Endothelial cell (in vitro differentiated cells): Measurements from ENCODE around the gene APOL4. TPM values are rescaled to one million over a fixed set of nuclear protein-coding genes. Genes with fewer than 3 reads are reported as not detected.

ENCODE experiments used
- DNase-seq: peaks from one replicate; pipeline ENCODE4 v3.0.0; 2021; ENCODE audit warnings: low spot score
- H3K27ac Mint-ChIP-seq: one replicate; pipeline ENCODE4 v1.8.0; 2021; ENCODE audit warnings: mixed read lengths, inconsistent platforms; ENCODE audit not compliant: unreplicated experiment
- H3K27me3 Mint-ChIP-seq: one replicate; pipeline ENCODE4 v1.8.0; 2021; ENCODE audit warnings: mild to moderate bottlenecking, moderate library complexity, mixed read lengths, inconsistent platforms; ENCODE audit not compliant: unreplicated experiment
- H3K36me3 Mint-ChIP-seq: one replicate; pipeline ENCODE4 v1.8.0; 2021; ENCODE audit warnings: mild to moderate bottlenecking, low read depth, mixed read lengths, inconsistent platforms; ENCODE audit not compliant: unreplicated experiment
- H3K4me1 Mint-ChIP-seq: one replicate; pipeline ENCODE4 v1.8.0; 2021; ENCODE audit warnings: mild to moderate bottlenecking, mixed read lengths, inconsistent platforms; ENCODE audit not compliant: unreplicated experiment
- H3K4me3 Mint-ChIP-seq: one replicate; pipeline ENCODE4 v1.8.0; 2021; ENCODE audit warnings: mild to moderate bottlenecking, mixed read lengths, inconsistent platforms; ENCODE audit not compliant: unreplicated experiment
- H3K9me3 Mint-ChIP-seq: one replicate; pipeline ENCODE4 v1.8.0; 2021; ENCODE audit warnings: mixed read lengths, inconsistent platforms; ENCODE audit not compliant: unreplicated experiment
- total RNA-seq: library from RNA; stranded (reverse); fragmentation: NEBNext Ultra II Directional; extraction: Animal tissue kit (Norgen Biotek cat#: 25700); gene quantifications from one replicate; pipeline ENCODE4 v1.2.1, GENCODE V29; 2021; ENCODE audit not compliant: unreplicated experiment
- TF ChIP-seq, protein P1 (sequence below): fragments of 200-600 bp; sonication (generic); IDR thresholded peaks from one replicate; pipeline ENCODE4 v1.5.0; 2021; ENCODE audit warnings: antibody characterized with exemption; ENCODE audit not compliant: unreplicated experiment

APOL4 gene
- total RNA-seq, 1 donor from 2014 or later: 4.4 TPM

DNA sequence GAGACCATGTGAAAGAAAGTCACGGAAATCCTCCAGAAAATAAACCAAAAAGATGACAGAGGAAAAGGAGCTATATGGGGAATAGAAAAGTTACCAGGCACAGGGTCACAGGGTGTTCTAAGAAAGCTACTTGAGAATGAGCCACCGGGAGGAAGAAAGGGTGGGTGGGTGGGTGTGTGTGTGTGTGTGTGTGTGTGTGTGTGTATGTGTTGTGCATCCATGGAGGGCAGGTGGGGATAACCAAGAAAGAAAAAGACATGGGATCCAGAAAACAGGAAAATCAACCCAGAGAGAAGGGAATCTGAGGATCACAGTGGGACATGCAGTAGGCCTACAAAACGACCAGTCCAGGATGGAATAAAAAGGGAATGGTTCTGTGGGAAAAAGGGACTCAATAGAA, 34.0 kb upstream of the APOL4 start:
- H3K9me3 Mint-ChIP-seq: no peaks in the 10 kb centered on the region
- no peak for DNase-seq
- TF ChIP-seq, protein P1, sequence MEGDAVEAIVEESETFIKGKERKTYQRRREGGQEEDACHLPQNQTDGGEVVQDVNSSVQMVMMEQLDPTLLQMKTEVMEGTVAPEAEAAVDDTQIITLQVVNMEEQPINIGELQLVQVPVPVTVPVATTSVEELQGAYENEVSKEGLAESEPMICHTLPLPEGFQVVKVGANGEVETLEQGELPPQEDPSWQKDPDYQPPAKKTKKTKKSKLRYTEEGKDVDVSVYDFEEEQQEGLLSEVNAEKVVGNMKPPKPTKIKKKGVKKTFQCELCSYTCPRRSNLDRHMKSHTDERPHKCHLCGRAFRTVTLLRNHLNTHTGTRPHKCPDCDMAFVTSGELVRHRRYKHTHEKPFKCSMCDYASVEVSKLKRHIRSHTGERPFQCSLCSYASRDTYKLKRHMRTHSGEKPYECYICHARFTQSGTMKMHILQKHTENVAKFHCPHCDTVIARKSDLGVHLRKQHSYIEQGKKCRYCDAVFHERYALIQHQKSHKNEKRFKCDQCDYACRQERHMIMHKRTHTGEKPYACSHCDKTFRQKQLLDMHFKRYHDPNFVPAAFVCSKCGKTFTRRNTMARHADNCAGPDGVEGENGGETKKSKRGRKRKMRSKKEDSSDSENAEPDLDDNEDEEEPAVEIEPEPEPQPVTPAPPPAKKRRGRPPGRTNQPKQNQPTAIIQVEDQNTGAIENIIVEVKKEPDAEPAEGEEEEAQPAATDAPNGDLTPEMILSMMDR: no peak
- H3K27me3 Mint-ChIP-seq: peaks cover 12% of the 10 kb centered on the region
- peaks cover 44% of the 10 kb centered on the region for H3K36me3 Mint-ChIP-seq
- no peak overlapping the region for H3K27ac Mint-ChIP-seq
- H3K4me3 Mint-ChIP-seq: peak overlapping the region; percentile 70
- peaks cover 52% of the 10 kb centered on the region for H3K4me1 Mint-ChIP-seq

DNA sequence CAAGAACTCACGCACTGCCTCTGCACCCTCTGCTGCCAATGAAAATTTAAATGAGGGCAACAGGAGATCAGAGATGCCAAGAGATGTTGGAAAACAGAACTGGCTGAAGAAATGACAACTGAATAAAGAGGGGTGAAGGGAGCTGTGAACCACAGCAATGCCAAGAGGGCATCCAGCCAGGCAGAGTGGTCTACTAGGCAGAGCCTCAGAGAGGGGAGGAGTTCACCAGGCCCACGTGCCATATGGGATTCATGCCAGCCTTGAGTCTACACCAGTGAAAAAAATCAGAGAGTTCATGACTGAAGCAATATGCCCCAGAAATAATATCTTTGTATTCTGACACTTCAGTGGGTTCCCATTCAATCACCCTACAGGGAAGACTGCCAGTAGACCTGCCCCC, 33.3 kb upstream of the APOL4 start:
- Mint-ChIP-seq H3K4me1 (peaks cover 51% of the 10 kb centered on the region), H3K9me3 (no peaks in the 10 kb centered on the region), H3K27me3 (peaks cover 13% of the 10 kb centered on the region), H3K27ac (no peak overlapping the region), H3K36me3 (peaks cover 47% of the 10 kb centered on the region), H3K4me3 (no peak overlapping the region)
- TF ChIP-seq, protein P1: no peak
- no peak for DNase-seq

DNA sequence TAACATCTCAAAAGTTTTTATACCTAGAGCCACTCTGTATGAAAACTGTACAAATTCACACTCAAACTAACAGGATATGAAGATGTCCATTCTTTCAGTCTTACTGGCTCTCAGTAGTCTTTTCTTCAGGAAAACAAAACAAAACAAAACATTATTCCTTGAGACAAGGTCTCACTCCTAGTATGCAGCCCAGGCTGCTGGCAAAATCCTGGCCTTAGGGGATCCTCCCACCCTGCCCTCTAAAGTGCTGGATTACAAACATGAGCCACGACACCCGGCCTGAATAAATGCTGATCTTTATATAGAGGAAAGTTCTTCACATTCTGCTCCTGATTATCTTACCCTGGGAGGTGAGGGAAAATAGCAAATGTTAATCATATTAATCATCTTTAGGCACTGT, 32.6 kb upstream of the APOL4 start:
- peaks cover 51% of the 10 kb centered on the region for H3K36me3 Mint-ChIP-seq
- peaks cover 44% of the 10 kb centered on the region for H3K4me1 Mint-ChIP-seq
- H3K9me3 Mint-ChIP-seq: no peaks in the 10 kb centered on the region
- H3K4me3 Mint-ChIP-seq: no peak overlapping the region
- TF ChIP-seq, protein P1: no peak
- H3K27ac Mint-ChIP-seq: no peak overlapping the region
- DNase-seq: no peak
- peaks cover 10% of the 10 kb centered on the region for H3K27me3 Mint-ChIP-seq

DNA sequence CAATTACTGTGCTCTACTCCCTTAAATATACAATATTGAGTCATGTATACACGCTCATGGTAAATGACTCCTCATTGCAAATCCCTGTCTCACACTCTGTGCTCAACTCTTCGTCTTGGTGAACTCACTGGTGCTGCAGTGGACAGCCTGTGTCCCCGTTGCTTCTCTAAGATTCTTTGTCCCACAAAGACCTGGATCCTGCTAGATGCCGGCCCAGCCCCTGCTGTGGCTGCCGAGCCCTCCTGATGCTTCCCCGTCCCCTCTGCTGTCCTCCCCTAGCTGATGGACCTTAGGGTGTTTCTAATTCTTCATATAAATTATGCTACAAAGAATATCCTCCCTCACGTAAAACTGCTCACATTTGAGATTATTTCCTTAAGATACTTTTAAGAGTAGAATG, 32.2 kb upstream of the APOL4 start:
- TF ChIP-seq, protein P1: no peak
- Mint-ChIP-seq H3K9me3 (no peaks in the 10 kb centered on the region), H3K4me1 (peaks cover 40% of the 10 kb centered on the region), H3K4me3 (no peak overlapping the region), H3K27me3 (peaks cover 8% of the 10 kb centered on the region), H3K36me3 (peaks cover 54% of the 10 kb centered on the region), H3K27ac (no peak overlapping the region)
- DNase-seq: no peak

DNA sequence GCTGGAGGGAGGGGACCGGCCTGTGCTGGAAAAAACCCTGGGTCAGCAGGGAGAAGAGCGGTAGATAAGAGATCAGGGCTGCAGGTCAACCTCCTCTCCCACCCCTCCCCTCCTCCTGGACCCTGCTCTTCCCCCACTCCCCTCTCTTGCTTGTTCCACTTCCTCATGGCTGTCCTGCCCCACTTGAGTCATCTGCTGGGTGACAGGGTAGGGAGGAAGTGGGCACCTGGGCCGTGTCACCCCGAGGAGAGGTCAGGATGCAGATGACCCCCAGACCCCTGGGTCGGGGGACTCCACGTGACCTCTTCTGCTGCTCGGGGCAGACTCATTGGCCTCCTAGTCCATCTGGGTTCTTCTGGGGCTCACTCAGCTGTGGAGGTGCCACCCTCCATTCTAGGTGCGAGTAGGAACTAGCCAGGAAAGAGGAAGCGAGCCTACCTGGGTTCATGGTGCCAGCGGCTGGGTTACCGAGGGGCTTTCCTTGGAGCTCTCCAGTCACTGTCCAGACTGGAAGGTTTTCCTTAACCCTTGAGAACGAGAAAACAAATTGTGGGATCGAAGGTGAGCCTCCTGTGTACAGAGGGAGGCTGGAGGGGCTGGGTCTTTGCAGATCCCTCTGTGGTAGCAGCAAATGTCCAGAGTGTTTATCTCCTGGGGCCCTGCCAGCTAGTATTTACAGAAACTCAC, 31.2 kb upstream of the APOL4 start:
- peaks cover 8% of the 10 kb centered on the region for H3K27me3 Mint-ChIP-seq
- H3K36me3 Mint-ChIP-seq: peaks cover 61% of the 10 kb centered on the region
- no peak for DNase-seq
- no peaks in the 10 kb centered on the region for H3K9me3 Mint-ChIP-seq
- H3K4me1 Mint-ChIP-seq: peaks cover 33% of the 10 kb centered on the region
- TF ChIP-seq, protein P1: no peak
- H3K27ac Mint-ChIP-seq: no peak overlapping the region
- no peak overlapping the region for H3K4me3 Mint-ChIP-seq
